ENCODE results near the gene RCCD1.

DNA sequence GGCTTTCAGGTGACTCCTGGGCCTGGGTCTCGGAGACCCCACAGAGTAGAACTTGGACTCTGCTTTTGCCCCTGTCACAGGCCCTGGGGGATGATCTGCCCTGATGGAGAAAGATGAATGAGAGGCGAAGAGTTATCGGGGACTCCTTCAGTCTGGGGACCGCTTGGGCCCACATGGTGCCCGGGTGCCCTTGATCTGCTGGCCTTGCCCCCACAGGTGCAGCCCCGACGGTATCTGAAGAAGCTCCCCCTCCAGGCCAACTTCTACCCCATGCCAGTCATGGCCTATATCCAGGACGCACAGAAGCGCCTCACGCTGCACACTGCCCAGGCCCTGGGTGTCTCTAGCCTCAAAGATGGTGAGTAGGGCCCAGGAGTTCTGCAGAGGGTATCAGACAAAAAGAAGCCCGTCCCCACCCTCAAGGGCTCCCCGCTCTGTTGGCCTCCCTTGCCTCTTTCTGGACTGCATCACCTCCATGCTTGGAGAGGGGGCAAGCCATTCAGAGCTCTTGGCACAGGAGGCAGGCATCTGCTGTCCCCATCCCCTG lies 41.2 kb upstream of the RCCD1 start:
- TF ChIP-seq, protein P1, sequence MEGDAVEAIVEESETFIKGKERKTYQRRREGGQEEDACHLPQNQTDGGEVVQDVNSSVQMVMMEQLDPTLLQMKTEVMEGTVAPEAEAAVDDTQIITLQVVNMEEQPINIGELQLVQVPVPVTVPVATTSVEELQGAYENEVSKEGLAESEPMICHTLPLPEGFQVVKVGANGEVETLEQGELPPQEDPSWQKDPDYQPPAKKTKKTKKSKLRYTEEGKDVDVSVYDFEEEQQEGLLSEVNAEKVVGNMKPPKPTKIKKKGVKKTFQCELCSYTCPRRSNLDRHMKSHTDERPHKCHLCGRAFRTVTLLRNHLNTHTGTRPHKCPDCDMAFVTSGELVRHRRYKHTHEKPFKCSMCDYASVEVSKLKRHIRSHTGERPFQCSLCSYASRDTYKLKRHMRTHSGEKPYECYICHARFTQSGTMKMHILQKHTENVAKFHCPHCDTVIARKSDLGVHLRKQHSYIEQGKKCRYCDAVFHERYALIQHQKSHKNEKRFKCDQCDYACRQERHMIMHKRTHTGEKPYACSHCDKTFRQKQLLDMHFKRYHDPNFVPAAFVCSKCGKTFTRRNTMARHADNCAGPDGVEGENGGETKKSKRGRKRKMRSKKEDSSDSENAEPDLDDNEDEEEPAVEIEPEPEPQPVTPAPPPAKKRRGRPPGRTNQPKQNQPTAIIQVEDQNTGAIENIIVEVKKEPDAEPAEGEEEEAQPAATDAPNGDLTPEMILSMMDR (IDR thresholded peaks at IDR 0.05; ENCODE audit: extremely low read depth in 1 of 2, insufficient read depth in 1 of 2, low read depth in 1 of 2, low read length in 2 of 2) = no peak
- TF ChIP-seq POLR2AphosphoS5 (IDR thresholded peaks at IDR 0.05; ENCODE audit: insufficient read depth, low read depth, low read length) (no peak), EZH2 (IDR thresholded peaks at IDR 0.05; ENCODE audit: borderline replicate concordance, low read depth, low read length, severe bottlenecking) (no peak), POLR2A (IDR thresholded peaks at IDR 0.05; ENCODE audit: low read depth, low read length) (no peak), MYC (IDR thresholded peaks at IDR 0.05; ENCODE audit: low read depth, low read length) (no peak), GATA2 (IDR thresholded peaks at IDR 0.05; ENCODE audit: insufficient read depth, insufficient read length, low read depth, low read length) (no peak), JUN (IDR thresholded peaks at IDR 0.05; ENCODE audit: borderline replicate concordance, insufficient read depth, insufficient read length, low read depth) (no peak), FOS (IDR thresholded peaks at IDR 0.05; ENCODE audit: borderline replicate concordance, insufficient read depth, low read length) (no peak)
- TF ChIP-seq, protein P2, sequence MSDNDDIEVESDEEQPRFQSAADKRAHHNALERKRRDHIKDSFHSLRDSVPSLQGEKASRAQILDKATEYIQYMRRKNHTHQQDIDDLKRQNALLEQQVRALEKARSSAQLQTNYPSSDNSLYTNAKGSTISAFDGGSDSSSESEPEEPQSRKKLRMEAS (IDR thresholded peaks at IDR 0.05; ENCODE audit: insufficient read depth, insufficient read length) = no peak
